Vagina (tissue), 2 donors: ENCODE results near the gene SPARCL1. TPM values are rescaled to one million over a fixed set of nuclear protein-coding genes. Genes with fewer than 3 reads are reported as not detected.
"Not testable (repeated sequence)": the region's sequence is repeated elsewhere in the genome, so short reads cannot be mapped to it uniquely, and the experiment has no call there.

ENCODE experiments used
- DNase-seq, 2 donors: peaks; one replicate each; pipeline ENCODE4 v3.0.0-alpha.2; 2017; ENCODE audit errors: extremely low spot score in 2 of 2
- H3K27ac ChIP-seq: fragments of 200-600 bp; sonication (generic); one replicate; pipeline ENCODE4 v1.5.1; 2019
- H3K27me3 ChIP-seq: fragments of 200-600 bp; sonication (generic); one replicate; pipeline ENCODE4 v1.5.1; 2019
- H3K36me3 ChIP-seq, 2 donors: fragments of 200-600 bp; sonication (generic); one replicate each; pipeline ENCODE4 v1.5.1; 2017 to 2019
- H3K4me1 ChIP-seq: fragments of 200-600 bp; sonication (generic); one replicate; pipeline ENCODE4 v1.5.1; 2019
- H3K4me3 ChIP-seq, 2 donors: fragments of 200-600 bp; sonication (generic); 1 replicate in 1 of 2; 2 replicates in 1 of 2; pipeline ENCODE4 v1.5.1; 2016 to 2019
- H3K9me3 ChIP-seq: fragments of 200-600 bp; sonication (generic); one replicate; pipeline ENCODE4 v1.5.1; 2019
- CTCF ChIP-seq, 3 experiments: fragments of 450-650 bp in 2 of 3; fragments of 200-600 bp in 1 of 3; sonication (generic) in 1 of 3; IDR thresholded peaks; one replicate each; pipeline ENCODE4 v1.5.1; 2017 to 2019; ENCODE audit warnings: antibody characterized with exemption in 3 of 3, mild to moderate bottlenecking in 2 of 3, moderate library complexity in 2 of 3
- POLR2A ChIP-seq, 2 donors: fragments of 450-650 bp; IDR thresholded peaks; one replicate each; pipeline ENCODE4 v1.6.1; 2017; ENCODE audit warnings: antibody characterized with exemption in 2 of 2, mild to moderate bottlenecking in 2 of 2, moderate library complexity in 2 of 2
- POLR2AphosphoS5 ChIP-seq, 2 donors: sonication (generic); formaldehyde crosslinking; IDR thresholded peaks; one replicate each; pipeline ENCODE4 v1.9.0; 2017; ENCODE audit warnings: antibody characterized with exemption in 2 of 2, mild to moderate bottlenecking in 2 of 2, low read depth in 1 of 2; ENCODE audit not compliant: insufficient read depth in 1 of 2
- intact Hi-C: fragments of 100-400 bp; cut with DNase I; formaldehyde crosslinking; loops from one replicate; pipeline ENCODE4 v1.15.1; 2023
- total RNA-seq: library from RNA; depleted of rRNA; stranded (reverse); fragments of >200 nt; gene quantifications from one replicate; pipeline ENCODE4 v1.2.3, GENCODE V29; 2016

The SPARCL1 gene
- total RNA-seq, 1 donor from 2014 or later = 558 TPM

GRCh38 chr4:87499403-87500091 is 29.6 kb downstream of the SPARCL1 start:
- H3K4me1 ChIP-seq = peaks cover 58% of the 10 kb centered on the region
- H3K4me3 ChIP-seq = no peak overlapping the region
- H3K27ac ChIP-seq = peak overlapping the region; percentile 85
- no peak for DNase-seq
- TF ChIP-seq POLR2A (IDR thresholded peaks at IDR 0.05) (no peak), CTCF (IDR thresholded peaks at IDR 0.05) (no peak), POLR2AphosphoS5 (IDR thresholded peaks at IDR 0.05; ENCODE audit: insufficient read depth in 1 of 2, low read depth in 1 of 2) (no peak)
- H3K36me3 ChIP-seq = peaks cover 0 to 21% of the 10 kb centered on the region in 2 donors
- H3K27me3 ChIP-seq = no peaks in the 10 kb centered on the region
- H3K9me3 ChIP-seq = no peaks in the 10 kb centered on the region
- intact Hi-C loops = no loop called here

- DNase-seq = no peak
- Histone ChIP-seq H3K27me3 (no peaks in the 10 kb centered on the region), H3K4me3 (peak overlapping the region; percentile 8 to 20), H3K9me3 (no peaks in the 10 kb centered on the region), H3K36me3 (peaks cover 3 to 32% of the 10 kb centered on the region in 2 donors), H3K27ac (peak overlapping the region; percentile 85), H3K4me1 (peaks cover 55% of the 10 kb centered on the region)
- TF ChIP-seq CTCF (IDR thresholded peaks at IDR 0.05) (peak in 1 of 3 experiments; percentile 4), POLR2A (IDR thresholded peaks at IDR 0.05) (no peak), POLR2AphosphoS5 (IDR thresholded peaks at IDR 0.05; ENCODE audit: insufficient read depth in 1 of 2, low read depth in 1 of 2) (peak in 1 of 2 donors; percentile 26)
- intact Hi-C loops = no loop called here
Measured at GRCh38 chr4:87498446-87498900, 30.7 kb downstream of the SPARCL1 start.

- H3K27me3 ChIP-seq = no peaks in the 10 kb centered on the region
- H3K9me3 ChIP-seq = no peaks in the 10 kb centered on the region
- peak overlapping the region; percentile 85 for H3K27ac ChIP-seq
- intact Hi-C loops = no loop called here
- DNase-seq = no peak
- peaks cover 46% of the 10 kb centered on the region for H3K4me1 ChIP-seq
- H3K36me3 ChIP-seq = peaks cover 7 to 40% of the 10 kb centered on the region in 2 donors
- H3K4me3 ChIP-seq = no peak overlapping the region
- no peak for TF ChIP-seq POLR2AphosphoS5 (IDR thresholded peaks at IDR 0.05; ENCODE audit: insufficient read depth in 1 of 2, low read depth in 1 of 2)
Measured at GRCh38 chr4:87497578-87497977, 31.6 kb downstream of the SPARCL1 start.

GRCh38 chr4:87497159-87497558 is 32.0 kb downstream of the SPARCL1 start:
- no peak for DNase-seq
- peaks cover 42% of the 10 kb centered on the region for H3K4me1 ChIP-seq
- H3K36me3 ChIP-seq = peaks cover 7 to 44% of the 10 kb centered on the region in 2 donors
- H3K27me3 ChIP-seq = no peaks in the 10 kb centered on the region
- no peaks in the 10 kb centered on the region for H3K9me3 ChIP-seq
- intact Hi-C loops = no loop called here
- H3K4me3 ChIP-seq = no peak overlapping the region
- peak overlapping the region; percentile 85 for H3K27ac ChIP-seq
- TF ChIP-seq POLR2AphosphoS5 (IDR thresholded peaks at IDR 0.05; ENCODE audit: insufficient read depth in 1 of 2, low read depth in 1 of 2) (no peak), POLR2A (IDR thresholded peaks at IDR 0.05) (no peak), CTCF (IDR thresholded peaks at IDR 0.05) (no peak)

- Histone ChIP-seq H3K9me3 (no peaks in the 10 kb centered on the region), H3K27ac (peak overlapping the region; percentile 49), H3K4me1 (peaks cover 18% of the 10 kb centered on the region), H3K4me3 (no peak overlapping the region), H3K27me3 (no peaks in the 10 kb centered on the region), H3K36me3 (peaks cover 18 to 83% of the 10 kb centered on the region in 2 donors)
- intact Hi-C loops = no loop called here
- no peak for DNase-seq
- TF ChIP-seq POLR2A (IDR thresholded peaks at IDR 0.05) (no peak), POLR2AphosphoS5 (IDR thresholded peaks at IDR 0.05; ENCODE audit: insufficient read depth in 1 of 2, low read depth in 1 of 2) (no peak), CTCF (IDR thresholded peaks at IDR 0.05) (no peak)
Measured at GRCh38 chr4:87493115-87493514, 36.1 kb downstream of the SPARCL1 start.

- H3K27ac ChIP-seq = peak overlapping the region; percentile 28
- H3K4me3 ChIP-seq, H3K27me3 ChIP-seq, DNase-seq, H3K4me1 ChIP-seq, intact Hi-C loops, H3K9me3 ChIP-seq: not testable (repeated sequence)
- peaks cover 18 to 82% of the 10 kb centered on the region in 2 donors for H3K36me3 ChIP-seq
Measured at GRCh38 chr4:87491851-87492250, 37.3 kb downstream of the SPARCL1 start.
